H9 (cell line): ENCODE measurements around the gene SLC6A7. TPM values are rescaled to one million over a fixed set of nuclear protein-coding genes. Genes with fewer than 3 reads are reported as not detected.

Experiments used
- DNase-seq: peaks from one replicate; pipeline ENCODE4 v3.0.0-alpha.2; 2017
- H2AFZ ChIP-seq: one replicate; pipeline ENCODE4 v1.6.1; 2013; ENCODE audit warnings: mild to moderate bottlenecking, low read length, control low read depth, moderate library complexity
- H2AK5ac ChIP-seq: 2 replicates; pipeline ENCODE4 v1.6.1; 2013; ENCODE audit warnings: low read length, control low read depth, mixed read lengths; ENCODE audit not compliant: insufficient read length
- H2BK120ac ChIP-seq: one replicate; pipeline ENCODE4 v1.6.1; 2013; ENCODE audit warnings: low read depth, mild to moderate bottlenecking, low read length, control low read depth, inconsistent platforms; ENCODE audit not compliant: poor library complexity, severe bottlenecking
- H2BK12ac ChIP-seq: 2 replicates; pipeline ENCODE4 v1.6.1; 2013; ENCODE audit warnings: low read length, control low read depth, mixed read lengths, low read depth; ENCODE audit not compliant: insufficient read length
- H2BK15ac ChIP-seq: 2 replicates; pipeline ENCODE4 v1.6.1; 2013; ENCODE audit warnings: low read depth, low read length, control low read depth
- H2BK20ac ChIP-seq: one replicate; pipeline ENCODE4 v1.6.1; 2013; ENCODE audit warnings: low read depth, mild to moderate bottlenecking, low read length, control low read depth, inconsistent platforms; ENCODE audit not compliant: poor library complexity, severe bottlenecking
- H2BK5ac ChIP-seq: 2 replicates; pipeline ENCODE4 v1.6.1; 2013; ENCODE audit warnings: low read length, control low read depth, mixed read lengths; ENCODE audit not compliant: insufficient read length
- H3K14ac ChIP-seq: 2 replicates; pipeline ENCODE4 v1.6.1; 2013; ENCODE audit warnings: low read length, control low read depth; ENCODE audit not compliant: insufficient read depth
- H3K18ac ChIP-seq: 2 replicates; pipeline ENCODE4 v1.6.1; 2013; ENCODE audit warnings: low read depth, mild to moderate bottlenecking, mixed read lengths, low read length, control low read depth; ENCODE audit not compliant: insufficient read length
- H3K23ac ChIP-seq: 2 replicates; pipeline ENCODE4 v1.6.1; 2013; ENCODE audit warnings: low read length, control low read depth, mixed read lengths, low read depth; ENCODE audit not compliant: insufficient read length
- H3K23me2 ChIP-seq: 2 replicates; pipeline ENCODE4 v1.6.1; 2013; ENCODE audit warnings: low read depth, mild to moderate bottlenecking, mixed read lengths, low read length, control low read depth; ENCODE audit not compliant: insufficient read length, poor library complexity, severe bottlenecking
- H3K27ac ChIP-seq: 2 replicates; pipeline ENCODE4 v1.5.1; 2013; ENCODE audit warnings: low read length, control low read depth, mixed read lengths, low read depth; ENCODE audit not compliant: insufficient read length
- H3K27me3 ChIP-seq: 2 replicates; pipeline ENCODE4 v1.6.1; 2013; ENCODE audit warnings: low read length, control low read depth, inconsistent platforms; ENCODE audit not compliant: insufficient read depth
- H3K4ac ChIP-seq: 2 replicates; pipeline ENCODE4 v1.6.1; 2013; ENCODE audit warnings: low read depth, mild to moderate bottlenecking, control low read depth, inconsistent platforms, low read length, moderate library complexity
- H3K4me1 ChIP-seq: 2 replicates; pipeline ENCODE4 v1.6.1; 2013; ENCODE audit warnings: low read length, control low read depth, inconsistent platforms; ENCODE audit not compliant: insufficient read depth
- H3K4me2 ChIP-seq: 2 replicates; pipeline ENCODE4 v1.6.1; 2013; ENCODE audit warnings: low read length, control low read depth, mixed read lengths; ENCODE audit not compliant: insufficient read length, insufficient read depth
- H3K56ac ChIP-seq: 2 replicates; pipeline ENCODE4 v1.6.1; 2013; ENCODE audit warnings: low read depth, mild to moderate bottlenecking, mixed read lengths, low read length, control low read depth; ENCODE audit not compliant: insufficient read length
- H3K79me1 ChIP-seq: 2 replicates; pipeline ENCODE4 v1.6.1; 2013; ENCODE audit warnings: low read depth, mild to moderate bottlenecking, moderate library complexity, low read length, control low read depth, inconsistent platforms; ENCODE audit not compliant: insufficient read depth, poor library complexity, severe bottlenecking
- H3K79me2 ChIP-seq: 2 replicates; pipeline ENCODE4 v1.6.1; 2013; ENCODE audit warnings: low read length, control low read depth, inconsistent platforms; ENCODE audit not compliant: insufficient read depth
- H3K9ac ChIP-seq: 2 replicates; pipeline ENCODE4 v1.6.1; 2013; ENCODE audit warnings: low read length, control low read depth, mixed read lengths; ENCODE audit not compliant: insufficient read length; ENCODE audit errors: extremely low read depth
- H3K9me3 ChIP-seq: one replicate; pipeline ENCODE4 v1.6.1; 2013; ENCODE audit warnings: low read depth, low read length, inconsistent platforms; ENCODE audit not compliant: control insufficient read depth
- H3T11ph ChIP-seq: one replicate; pipeline ENCODE4 v1.6.1; 2013; ENCODE audit warnings: mild to moderate bottlenecking, low read length, control low read depth, inconsistent platforms
- H4K20me1 ChIP-seq: one replicate; pipeline ENCODE4 v1.6.1; 2013; ENCODE audit not compliant: control insufficient read depth, insufficient read length, insufficient read depth
- H4K5ac ChIP-seq: 2 replicates; pipeline ENCODE4 v1.6.1; 2013; ENCODE audit warnings: low read depth, mild to moderate bottlenecking, mixed read lengths, low read length, control low read depth; ENCODE audit not compliant: insufficient read length
- H4K8ac ChIP-seq: replicated peaks from 2 replicates; pipeline ENCODE4 v1.6.1; 2013; ENCODE audit warnings: low read length, control low read depth, mixed read lengths, low read depth; ENCODE audit not compliant: insufficient read length
- H4K91ac ChIP-seq: 2 replicates; pipeline ENCODE4 v1.6.1; 2013; ENCODE audit warnings: low read depth, mild to moderate bottlenecking, moderate library complexity, mixed read lengths, low read length, control low read depth; ENCODE audit not compliant: insufficient read length
- H3K27ac Mint-ChIP-seq, 3 experiments: 2 replicates in 2 of 3; 3 replicates in 1 of 3; pipeline ENCODE4 v1.8.0; 2020 to 2021; ENCODE audit warnings: mixed read lengths in 3 of 3, mild to moderate bottlenecking in 1 of 3, moderate library complexity in 1 of 3
- H3K27me3 Mint-ChIP-seq: 2 replicates; pipeline ENCODE4 v1.8.0; 2021; ENCODE audit warnings: low read depth, mild to moderate bottlenecking, moderate library complexity, mixed read lengths
- H3K36me3 Mint-ChIP-seq, 3 experiments: 2 replicates in 2 of 3; 3 replicates in 1 of 3; pipeline ENCODE4 v1.8.0; 2020 to 2021; ENCODE audit warnings: low read depth in 3 of 3, mixed read lengths in 3 of 3; ENCODE audit not compliant: insufficient read depth in 1 of 3
- H3K4me1 Mint-ChIP-seq, 2 experiments: 2 replicates each; pipeline ENCODE4 v1.8.0; 2020; ENCODE audit warnings: mixed read lengths in 2 of 2
- H3K4me3 Mint-ChIP-seq, 2 experiments: 2 replicates in 1 of 2; 3 replicates in 1 of 2; pipeline ENCODE4 v1.8.0; 2020 to 2021; ENCODE audit warnings: mild to moderate bottlenecking in 2 of 2, mixed read lengths in 2 of 2, moderate library complexity in 1 of 2
- H3K9me3 Mint-ChIP-seq, 2 experiments: 2 replicates in 1 of 2; 3 replicates in 1 of 2; pipeline ENCODE4 v1.8.0; 2020; ENCODE audit warnings: mild to moderate bottlenecking in 2 of 2, mixed read lengths in 2 of 2, moderate library complexity in 1 of 2
- CTCF ChIP-seq: fragments of 200-600 bp; sonication (generic); conservative IDR thresholded peaks from 3 replicates; pipeline ENCODE4 v1.8.0; 2021; ENCODE audit warnings: antibody characterized with exemption, mild to moderate bottlenecking
- WGBS: extraction: QIAGEN DNeasy Blood & Tissue Kit; methylation state at CpG from one replicate; pipeline ENCODE4 v1.1.7; 2013; ENCODE audit warnings: missing lambda C conversion rate, low lambda C conversion rate, mixed read lengths; ENCODE audit not compliant: insufficient read length; ENCODE audit errors: extremely low coverage; 5-methylcytosine and 5-hydroxymethylcytosine counted together
- total RNA-seq: library from RNA; stranded (reverse); gene quantifications from 2 replicates; pipeline ENCODE4 v1.2.1, GENCODE V29; 2021

SLC6A7 gene
- total RNA-seq, 1 experiment from 2014 or later, result not detected

GRCh38 chr5:150179019-150179620 lies 10.7 kb upstream of the SLC6A7 start:
- Histone ChIP-seq H4K20me1 (no peaks in the 10 kb centered on the region), H3K4ac (no peak overlapping the region), H2BK15ac (no peak overlapping the region), H4K91ac (no peak overlapping the region), H3K79me2 (no peaks in the 10 kb centered on the region), H2BK12ac (no peak overlapping the region), H3K9me3 (no peaks in the 10 kb centered on the region), H3K23ac (no peak overlapping the region), H2BK20ac (no peak overlapping the region), H3K27ac (no peak overlapping the region), H4K5ac (no peak overlapping the region), H3T11ph (no peak overlapping the region), H2AK5ac (no peak overlapping the region), H3K27me3 (peaks cover 2% of the 10 kb centered on the region; the same call in 1 of the 2 replicates), H3K9ac (no peak overlapping the region), H3K56ac (no peak overlapping the region), H4K8ac (no peak overlapping the region), H3K14ac (no peak overlapping the region), H3K4me2 (no peak overlapping the region), H2BK5ac (no peak overlapping the region), H3K23me2 (no peaks in the 10 kb centered on the region), H3K4me1 (no peaks in the 10 kb centered on the region), H3K18ac (no peak overlapping the region), H2BK120ac (no peak overlapping the region), H2AFZ (no peak overlapping the region), H3K79me1 (no peaks in the 10 kb centered on the region)
- H3K9me3 Mint-ChIP-seq, result no peaks in the 10 kb centered on the region; a peak in 1 of 5 replicates
- H3K4me3 Mint-ChIP-seq, result no peak overlapping the region
- TF ChIP-seq CTCF, result no peak
- no peaks in the 10 kb centered on the region; a peak in 1 of 7 replicates for H3K36me3 Mint-ChIP-seq
- no peak overlapping the region for H3K27ac Mint-ChIP-seq
- peaks cover 3 to 4% of the 10 kb centered on the region in 2 experiments; a peak in 2 of 4 replicates for H3K4me1 Mint-ChIP-seq
- WGBS, result no CpG with 5 or more reads among the region's 7 CpGs
- H3K27me3 Mint-ChIP-seq, result peaks cover 61% of the 10 kb centered on the region
- no peak for DNase-seq
